Brain microvascular endothelial cell (primary cell): Measurements from ENCODE around the gene PWWP3B.

Source experiments
- DNase-seq: peaks from one replicate; pipeline ENCODE4 v3.0.0-alpha.2; 2020
- H3K27ac ChIP-seq: fragments of 250-450 bp; sonication (Bioruptor Pico); 2 replicates; pipeline ENCODE4 v1.5.1; 2020; ENCODE audit warnings: mild to moderate bottlenecking, moderate library complexity
- H3K27me3 ChIP-seq: fragments of 250-450 bp; sonication (Bioruptor Pico); replicated peaks from 2 replicates; pipeline ENCODE4 v1.5.1; 2020; ENCODE audit warnings: mild to moderate bottlenecking
- H3K36me3 ChIP-seq: fragments of 250-450 bp; sonication (Bioruptor Pico); replicated peaks from 2 replicates; pipeline ENCODE4 v1.5.1; 2020; ENCODE audit warnings: mild to moderate bottlenecking
- H3K4me3 ChIP-seq: 2 replicates; pipeline ENCODE4 v1.5.1; 2011; ENCODE audit warnings: low read depth, mild to moderate bottlenecking, control low read depth, low read length, moderate library complexity
- CTCF ChIP-seq: IDR thresholded peaks from 2 replicates; pipeline ENCODE4 v1.5.1; 2011; ENCODE audit warnings: low read depth, mild to moderate bottlenecking, moderate library complexity, low read length, control low read depth, inconsistent platforms; ENCODE audit errors: missing control alignments
- in situ Hi-C: cut with HindIII; loops from 2 replicates; pipeline ENCODE4 v1.10.0; 2017; ENCODE audit warnings: low sequenced_read_pairs, low pct_ligation_motif_present

The PWWP3B gene

GRCh38 chrX:106168107-106168506, at the start of gene PWWP3B:
PWWP3B (plus strand) TSS chrX:106168305; CDS start chrX:106205433, 37,128 bp downstream.
- peak; percentile 43 for DNase-seq
- in situ Hi-C loops = no loop called here
- H3K27ac ChIP-seq = no peak within 1 kb of the TSS
- peak within 1 kb of the TSS; percentile 16 for H3K4me3 ChIP-seq
- TF ChIP-seq CTCF = no peak
- H3K27me3 ChIP-seq = no peaks in the 10 kb centered on the region
- no peaks in the 10 kb centered on the region for H3K36me3 ChIP-seq

GRCh38 chrX:106139048-106139447, 29.1 kb upstream of the PWWP3B start:
- no peak for DNase-seq
- no peak overlapping the region for H3K4me3 ChIP-seq
- no peaks in the 10 kb centered on the region for H3K36me3 ChIP-seq
- H3K27me3 ChIP-seq = no peaks in the 10 kb centered on the region
- no peak for TF ChIP-seq CTCF
- H3K27ac ChIP-seq = no peak overlapping the region
- in situ Hi-C loops = no loop called here

GRCh38 chrX:106144755-106145639, 23.1 kb upstream of the PWWP3B start:
- in situ Hi-C loops = no loop called here
- no peak for DNase-seq

GRCh38 chrX:106150701-106151100, 17.4 kb upstream of the PWWP3B start:
- TF ChIP-seq CTCF = no peak
- in situ Hi-C loops = no loop called here
- no peaks in the 10 kb centered on the region for H3K27me3 ChIP-seq

More at GRCh38 chrX:106144755-106145639, 23.1 kb upstream of the PWWP3B start:
- no peaks in the 10 kb centered on the region for H3K27me3 ChIP-seq
- no peaks in the 10 kb centered on the region for H3K36me3 ChIP-seq
- no peak overlapping the region for H3K27ac ChIP-seq
- TF ChIP-seq CTCF = no peak
- H3K4me3 ChIP-seq = no peak overlapping the region

GRCh38 chrX:106159861-106160282, 8.2 kb upstream of the PWWP3B start:
- DNase-seq = no peak
- no peaks in the 10 kb centered on the region for H3K27me3 ChIP-seq
- no peak overlapping the region for H3K27ac ChIP-seq
- in situ Hi-C loops = no loop called here
- H3K36me3 ChIP-seq = no peaks in the 10 kb centered on the region
- TF ChIP-seq CTCF = no peak
- no peak overlapping the region for H3K4me3 ChIP-seq

More at GRCh38 chrX:106150701-106151100, 17.4 kb upstream of the PWWP3B start:
- Histone ChIP-seq H3K36me3 (no peaks in the 10 kb centered on the region), H3K27ac (no peak overlapping the region), H3K4me3 (no peak overlapping the region)
- no peak for DNase-seq
